ENCODE data around the gene RAB3C.

GRCh38 chr5:58886315-58887207 is 303.7 kb downstream of the RAB3C start:
- peak; percentile 100 for TF ChIP-seq CTCF (conservative IDR thresholded peaks at IDR 0.05)
- TF ChIP-seq ZFX (IDR thresholded peaks at IDR 0.05), result no peak
